SK-N-MC (cell line): ENCODE measurements around the gene IP6K1.

Experiments
- EZH2 ChIP-seq: fragments of 200-600 bp; sonication (generic); IDR thresholded peaks from one replicate; pipeline ENCODE4 v1.6.1; 2017; ENCODE audit warnings: antibody characterized with exemption
- FOXP2 ChIP-seq: optimal IDR thresholded peaks from 2 replicates; pipeline ENCODE3; 2011; ENCODE audit warnings: mild to moderate bottlenecking, moderate library complexity; ENCODE audit not compliant: insufficient read depth; ENCODE audit errors: extremely low read length, control extremely low read depth
- POLR2AphosphoS5 ChIP-seq: IDR thresholded peaks from 2 replicates; pipeline ENCODE4 v1.6.1; 2012; ENCODE audit warnings: mild to moderate bottlenecking, low read depth, low read length, borderline replicate concordance

DNA sequence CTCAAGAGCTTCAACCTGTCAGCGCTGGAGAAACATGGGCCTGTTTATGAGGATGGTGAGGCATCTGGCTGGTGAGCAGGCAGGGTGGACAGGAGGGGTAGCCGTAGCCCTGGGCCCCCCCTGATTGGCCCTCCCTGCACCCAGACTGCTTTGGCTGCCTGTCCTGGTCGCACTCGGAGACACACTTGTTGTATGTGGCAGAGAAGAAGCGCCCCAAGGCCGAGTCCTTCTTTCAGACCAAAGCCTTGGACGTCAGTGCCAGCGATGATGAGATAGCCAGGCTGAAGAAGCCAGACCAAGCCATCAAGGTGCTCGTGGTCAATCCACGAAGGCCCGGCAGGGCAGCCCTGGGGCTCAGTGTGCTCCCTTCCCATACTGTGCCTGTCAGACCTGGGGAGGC lies 110.4 kb downstream of the IP6K1 start:
- TF ChIP-seq EZH2 = no peak
- no peak for TF ChIP-seq POLR2AphosphoS5
- no peak for TF ChIP-seq FOXP2
